ENCODE data around the gene TMPRSS12. TPM values are rescaled to one million over a fixed set of nuclear protein-coding genes. Genes with fewer than 3 reads are reported as not detected.
"Not testable (repeated sequence)": the region's sequence is repeated elsewhere in the genome, so short reads cannot be mapped to it uniquely, and the experiment has no call there.

TMPRSS12 gene
- total RNA-seq, 1 donor from 2014 or later = not detected

- FAIRE-seq (no peak), DNase-seq (ENCODE audit: low spot score in 2 of 2) (peak in 1 of 2 donors; percentile 43)
Observed at GRCh38 chr12:50924439-50925341, 82.0 kb downstream of the TMPRSS12 start.

DNA sequence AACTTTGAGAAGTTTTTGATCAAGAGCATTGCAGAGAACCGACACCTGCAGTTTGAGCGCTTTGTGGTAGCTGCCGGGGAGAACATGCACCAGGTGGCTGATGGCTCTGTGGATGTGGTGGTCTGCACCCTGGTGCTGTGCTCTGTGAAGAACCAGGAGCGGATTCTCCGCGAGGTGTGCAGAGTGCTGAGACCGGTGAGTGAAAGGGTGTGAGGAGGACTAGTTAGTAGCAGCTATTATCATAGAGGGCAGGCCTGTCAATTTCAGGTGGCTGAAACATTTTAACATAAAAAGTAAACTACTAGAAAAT, 82.6 kb downstream of the TMPRSS12 start:
- DNase-seq (ENCODE audit: low spot score in 2 of 2) = no peak
- FAIRE-seq = no peak

DNA sequence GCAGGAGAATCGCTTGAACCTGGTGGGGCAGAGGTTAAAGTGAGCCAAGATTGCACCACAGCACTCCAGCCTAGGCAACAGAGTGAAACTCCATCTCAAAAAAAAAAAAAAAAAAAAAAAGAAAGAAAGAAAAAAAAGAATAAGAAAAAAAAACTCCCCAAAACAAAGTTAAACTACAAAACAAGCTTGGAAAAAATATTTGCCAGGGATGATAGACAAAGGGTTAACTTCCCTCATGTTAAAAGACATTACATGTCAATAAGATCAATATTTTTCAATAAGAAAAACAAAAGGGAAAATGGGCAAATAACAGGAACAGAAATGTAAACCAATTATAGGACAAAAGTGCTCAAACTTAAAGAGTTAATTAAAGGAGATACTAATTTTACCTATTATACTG, 83.2 kb downstream of the TMPRSS12 start:
- DNase-seq (ENCODE audit: low spot score in 2 of 2) (no peak), FAIRE-seq (no peak)

DNA sequence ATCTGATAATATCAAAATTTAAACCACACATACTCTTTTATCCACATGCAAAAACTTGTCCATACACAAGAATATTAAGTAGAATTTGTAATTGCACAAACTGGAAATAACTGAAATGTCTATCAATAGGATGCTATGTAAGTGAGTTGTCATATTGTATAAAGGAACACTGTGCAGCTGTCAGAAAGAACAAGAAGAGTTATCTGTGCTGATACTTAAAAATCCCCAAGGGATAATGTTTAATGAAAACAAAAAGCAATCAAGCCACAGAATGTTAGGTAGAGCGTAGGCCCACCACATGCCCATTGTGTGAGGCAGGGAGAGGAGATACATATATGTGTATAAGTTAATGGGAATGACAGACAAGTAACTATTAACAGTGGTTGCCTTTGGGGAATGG, 83.7 kb downstream of the TMPRSS12 start:
- no peak for DNase-seq (ENCODE audit: low spot score in 2 of 2)
- no peak for FAIRE-seq

- not testable (repeated sequence) for DNase-seq (ENCODE audit: low spot score in 2 of 2); FAIRE-seq
Observed at GRCh38 chr12:50926932-50927331, 84.2 kb downstream of the TMPRSS12 start.

GRCh38 chr12:50927356-50927755, 84.6 kb downstream of the TMPRSS12 start:
- DNase-seq (ENCODE audit: low spot score in 2 of 2) (no peak), FAIRE-seq (no peak)

GRCh38 chr12:50927766-50928224, 85.1 kb downstream of the TMPRSS12 start:
- FAIRE-seq = no peak

DNA sequence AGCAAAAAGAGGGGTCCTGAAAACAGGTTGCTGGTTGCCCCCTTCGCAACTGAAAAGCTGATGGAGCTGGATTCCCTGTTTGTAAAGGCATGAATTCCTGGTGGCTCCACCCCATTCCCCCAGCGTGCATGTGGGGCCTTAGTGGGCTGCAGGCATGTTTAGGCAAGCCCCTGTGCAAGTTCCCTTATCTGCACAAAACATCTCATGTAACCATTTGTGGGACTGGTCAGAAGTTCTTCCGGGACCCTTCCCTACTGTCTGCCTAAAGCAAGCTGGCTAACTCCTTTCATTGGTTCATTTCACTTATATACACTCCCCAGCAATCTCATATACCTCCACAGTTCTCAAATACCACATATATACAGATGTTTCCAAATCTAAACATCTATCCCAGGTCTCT, 85.7 kb downstream of the TMPRSS12 start:
- FAIRE-seq (no peak), DNase-seq (ENCODE audit: low spot score in 2 of 2) (no peak)

More at GRCh38 chr12:50927766-50928224, 85.1 kb downstream of the TMPRSS12 start:
- DNase-seq (ENCODE audit: low spot score in 2 of 2) = no peak

DNA sequence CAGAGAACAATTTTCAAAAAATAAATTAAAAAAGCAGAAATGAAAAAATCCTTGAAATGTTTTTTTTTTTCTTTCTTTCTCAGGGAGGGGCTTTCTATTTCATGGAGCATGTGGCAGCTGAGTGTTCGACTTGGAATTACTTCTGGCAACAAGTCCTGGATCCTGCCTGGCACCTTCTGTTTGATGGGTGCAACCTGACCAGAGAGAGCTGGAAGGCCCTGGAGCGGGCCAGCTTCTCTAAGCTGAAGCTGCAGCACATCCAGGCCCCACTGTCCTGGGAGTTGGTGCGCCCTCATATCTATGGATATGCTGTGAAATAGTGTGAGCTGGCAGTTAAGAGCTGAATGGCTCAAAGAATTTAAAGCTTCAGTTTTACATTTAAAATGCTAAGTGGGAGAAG, 87.1 kb downstream of the TMPRSS12 start:
- DNase-seq (ENCODE audit: low spot score in 2 of 2) = no peak
- FAIRE-seq = no peak

DNA sequence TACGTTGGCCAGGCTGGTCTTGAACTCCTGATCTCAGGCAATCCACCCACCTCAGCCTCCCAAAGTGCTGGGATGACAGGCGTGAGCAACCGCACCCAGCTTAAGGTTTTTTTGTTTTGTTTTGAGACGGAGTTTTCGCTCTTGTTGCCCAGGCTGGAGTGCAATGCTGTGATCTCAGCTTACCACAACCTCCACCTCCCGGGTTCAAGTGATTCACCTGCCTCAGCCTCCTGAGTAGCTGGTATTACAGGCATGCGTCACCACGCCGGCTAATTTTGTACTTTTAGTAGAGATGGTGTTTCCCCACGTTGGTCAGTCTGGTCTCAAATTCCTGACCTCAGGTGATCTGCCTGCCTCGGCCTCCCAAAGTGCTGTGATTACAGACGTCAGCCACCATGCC, 87.8 kb downstream of the TMPRSS12 start:
- FAIRE-seq; DNase-seq (ENCODE audit: low spot score in 2 of 2): not testable (repeated sequence)

DNA sequence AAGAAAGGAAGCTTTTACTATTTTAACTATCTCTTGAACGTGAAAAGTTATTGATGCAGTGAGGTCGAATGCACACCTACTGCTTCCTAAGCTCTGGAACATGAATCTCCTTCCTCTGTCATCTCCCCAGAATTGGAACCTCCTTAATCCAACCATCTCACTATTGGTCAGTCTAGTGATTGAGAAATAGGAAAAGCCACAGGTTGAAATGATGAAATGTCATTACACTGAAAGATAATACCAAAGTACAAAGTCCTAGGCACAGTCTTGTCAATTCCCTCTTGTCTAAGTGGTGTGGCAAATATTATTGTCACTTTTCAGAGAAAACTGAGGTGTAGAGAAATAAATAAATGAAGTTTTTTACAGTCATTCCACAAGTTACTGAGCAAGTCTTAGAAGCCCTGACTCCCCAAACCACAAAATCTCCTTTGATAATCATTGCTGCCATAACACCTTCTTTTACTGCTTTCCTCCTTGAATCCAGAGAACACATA, 90.1 kb downstream of the TMPRSS12 start:
- no peak for DNase-seq (ENCODE audit: low spot score in 2 of 2)
- no peak for FAIRE-seq

GRCh38 chr12:50933459-50934124, 90.9 kb downstream of the TMPRSS12 start:
- FAIRE-seq (no peak), DNase-seq (ENCODE audit: low spot score in 2 of 2) (no peak)

DNA sequence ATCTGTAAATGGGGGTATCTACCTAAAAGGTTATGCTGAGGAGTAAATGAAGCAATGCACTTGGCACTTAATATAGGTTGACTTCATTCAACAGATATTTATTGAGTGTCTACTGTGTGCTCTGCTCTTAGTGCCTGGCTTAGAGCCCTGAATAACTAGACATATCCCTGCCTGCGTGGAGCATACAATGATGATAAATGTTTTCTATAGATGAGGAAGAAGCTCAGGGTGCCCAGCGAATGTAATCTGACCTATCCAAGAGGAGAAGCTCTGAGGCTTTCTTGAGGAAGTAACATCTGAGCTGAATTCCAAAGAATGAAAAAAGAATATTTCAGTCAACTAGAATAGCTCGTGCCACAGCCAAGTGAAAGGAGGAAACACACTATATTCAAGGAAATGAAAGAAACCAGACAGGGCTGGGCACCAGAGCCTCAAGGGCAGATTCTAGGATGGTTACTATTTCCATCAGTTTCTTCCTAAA, 91.7 kb downstream of the TMPRSS12 start:
- FAIRE-seq = no peak

DNA sequence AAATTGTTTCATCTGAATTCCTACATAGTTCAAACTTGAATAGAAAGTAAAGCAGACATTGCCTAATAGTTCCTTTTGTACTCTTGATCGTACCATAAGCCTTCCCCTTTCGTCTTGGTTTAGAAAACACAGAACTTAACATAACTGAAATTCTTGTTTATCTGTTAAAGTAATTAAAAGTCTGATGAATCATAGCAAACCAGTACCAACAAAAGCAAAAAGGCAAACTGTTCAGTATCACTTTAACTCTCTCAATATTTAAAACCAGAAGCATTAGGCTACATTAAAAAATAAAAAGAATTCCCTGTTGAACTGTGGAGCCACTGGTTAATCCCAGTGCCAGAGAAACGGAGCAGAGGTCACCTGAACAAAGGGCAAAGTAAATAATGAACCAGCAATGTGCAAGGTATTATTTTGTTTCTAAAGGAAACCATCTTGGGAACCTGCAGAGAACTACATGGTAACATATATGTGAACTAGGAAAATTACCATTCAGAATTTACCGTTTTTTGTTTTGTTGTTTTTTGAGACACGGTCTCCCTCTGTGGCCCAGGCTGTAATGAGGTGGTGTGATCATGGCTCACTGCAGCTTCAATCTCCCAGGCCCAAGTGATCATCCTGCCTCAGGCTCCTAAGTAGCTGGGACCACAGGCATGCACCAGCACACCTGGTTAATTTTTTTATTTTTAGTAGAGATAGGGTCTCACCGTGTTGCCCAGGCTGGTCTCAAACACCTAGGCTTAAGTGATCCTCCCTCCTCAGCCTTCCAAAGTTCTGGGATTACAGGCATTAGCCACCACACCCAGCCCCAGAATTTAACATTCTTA, 92.5 kb downstream of the TMPRSS12 start:
- DNase-seq (ENCODE audit: low spot score in 2 of 2) = no peak
- FAIRE-seq = no peak

More for the DNA sequence above, 91.7 kb downstream of the TMPRSS12 start:
- no peak for DNase-seq (ENCODE audit: low spot score in 2 of 2)

GRCh38 chr12:50936821-50937530, 94.2 kb downstream of the TMPRSS12 start:
- no peak for FAIRE-seq
- no peak for DNase-seq (ENCODE audit: low spot score in 2 of 2)

Small RNA genes lying within 50 kb of the gene (small RNA-seq; reads per million reads assigned to genes)
- gene AC013244.2 = not detected
- gene RN7SL519P = not detected

Other genes starting within 250 kb of the TMPRSS12 start
- 26.5 TPM for gene ATF1, start 78.8 kb upstream of the TMPRSS12 start, total RNA-seq
- gene HIGD1C, start 109.6 kb downstream of the TMPRSS12 start, total RNA-seq = not detected
- 86.4 TPM for gene SLC11A2, start 183.5 kb downstream of the TMPRSS12 start, total RNA-seq
- gene LETMD1, start 205.4 kb downstream of the TMPRSS12 start, total RNA-seq = 54.6 TPM
- gene CSRNP2, start 240.7 kb downstream of the TMPRSS12 start, total RNA-seq = 69.3 TPM